HG03097 (cell line): Measurements from ENCODE around the gene TMEM178B.
"Not testable (repeated sequence)": the region's sequence is repeated elsewhere in the genome, so short reads cannot be mapped to it uniquely, and the experiment has no call there.

ENCODE experiments used
- ATAC-seq: cut with Tn5 transposase; IDR thresholded peaks from one replicate; pipeline ENCODE4 v1.9.1; 2021; ENCODE audit not compliant: unreplicated experiment, low FRiP score

TMEM178B gene

GRCh38 chr7:141177120-141177519, 103.3 kb downstream of the TMEM178B start:
- ATAC-seq, result not testable (repeated sequence)

DNA sequence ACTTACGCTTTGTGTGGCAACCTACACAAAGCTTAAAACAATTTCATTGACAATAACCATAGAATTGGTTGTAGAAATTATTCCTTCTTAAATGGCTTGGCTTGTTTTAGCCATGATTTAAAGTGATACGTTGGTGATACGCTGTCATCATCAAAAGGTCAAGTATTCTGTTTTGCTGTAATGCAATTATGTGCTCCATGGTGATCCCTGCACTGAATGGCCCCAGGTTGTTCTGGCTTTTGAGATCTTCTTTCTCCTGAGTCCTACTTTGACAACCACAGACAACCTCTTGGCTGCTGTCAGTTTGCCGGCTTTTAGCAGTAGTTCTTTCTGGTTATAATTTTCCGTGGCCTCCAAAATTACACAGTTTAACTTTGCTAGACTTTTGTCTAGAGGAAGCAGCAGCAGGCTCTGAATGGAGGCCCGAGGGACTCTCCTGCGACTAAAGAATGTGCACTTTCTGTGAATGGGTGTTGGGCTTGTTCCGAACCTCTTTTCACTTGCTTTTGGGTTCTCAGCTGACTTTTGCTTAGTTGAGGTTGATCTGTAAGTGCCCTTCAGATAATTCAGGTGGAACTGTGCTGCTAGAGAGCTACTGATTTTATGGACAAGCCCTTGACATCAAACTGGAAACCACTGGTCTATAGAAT, 104.7 kb downstream of the TMEM178B start:
- no peak for ATAC-seq

DNA sequence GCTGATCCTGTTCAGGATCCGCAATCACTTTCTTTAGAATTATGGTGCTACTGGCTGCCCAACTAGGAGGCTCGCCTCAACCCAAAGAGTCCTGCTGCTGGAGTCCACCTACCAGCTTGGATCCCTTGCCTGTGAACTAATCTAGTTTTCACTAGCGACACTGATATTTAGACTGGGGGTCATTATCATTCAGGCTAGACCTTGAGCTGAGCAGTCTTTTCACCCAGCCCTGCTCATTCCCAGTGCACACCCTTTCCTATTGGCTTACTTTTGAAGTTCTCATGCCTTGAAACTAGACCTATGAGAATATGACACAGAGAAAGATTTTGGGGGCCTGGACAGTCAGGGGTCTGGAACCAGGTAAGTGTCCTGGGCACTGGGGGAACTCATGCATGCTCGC, 107.9 kb downstream of the TMEM178B start:
- ATAC-seq, result no peak

DNA sequence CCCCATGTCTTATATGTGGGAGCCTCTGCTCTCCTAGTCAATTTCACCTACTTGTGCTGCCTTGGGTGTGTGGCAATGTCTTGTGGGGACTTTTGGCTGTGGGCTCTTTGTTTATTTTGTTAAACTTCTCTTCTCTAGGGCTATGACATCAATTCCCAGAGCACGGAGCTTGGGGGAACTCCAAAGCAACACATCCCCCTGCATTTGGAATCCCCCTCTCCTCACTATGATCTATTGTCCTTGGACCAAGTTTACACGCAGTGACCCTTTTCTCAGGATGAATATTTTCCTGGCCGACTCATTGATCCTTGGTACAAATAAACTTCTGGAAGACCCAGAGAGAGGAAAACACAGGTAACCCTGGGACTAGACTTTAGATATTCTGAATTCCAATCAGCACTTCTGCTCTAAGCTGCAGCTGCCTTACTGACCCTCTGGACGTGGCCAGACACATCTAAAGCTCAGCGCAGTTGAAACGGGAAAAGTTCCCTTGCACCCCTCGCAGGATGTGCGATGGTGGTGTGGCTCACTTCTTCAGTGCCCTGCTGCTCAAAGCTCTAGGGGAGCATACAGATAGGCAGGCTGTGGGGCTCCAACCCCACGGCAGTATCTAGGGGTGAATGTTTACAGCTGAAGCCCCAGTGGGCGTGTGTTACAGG, 110.8 kb downstream of the TMEM178B start:
- ATAC-seq, result no peak

DNA sequence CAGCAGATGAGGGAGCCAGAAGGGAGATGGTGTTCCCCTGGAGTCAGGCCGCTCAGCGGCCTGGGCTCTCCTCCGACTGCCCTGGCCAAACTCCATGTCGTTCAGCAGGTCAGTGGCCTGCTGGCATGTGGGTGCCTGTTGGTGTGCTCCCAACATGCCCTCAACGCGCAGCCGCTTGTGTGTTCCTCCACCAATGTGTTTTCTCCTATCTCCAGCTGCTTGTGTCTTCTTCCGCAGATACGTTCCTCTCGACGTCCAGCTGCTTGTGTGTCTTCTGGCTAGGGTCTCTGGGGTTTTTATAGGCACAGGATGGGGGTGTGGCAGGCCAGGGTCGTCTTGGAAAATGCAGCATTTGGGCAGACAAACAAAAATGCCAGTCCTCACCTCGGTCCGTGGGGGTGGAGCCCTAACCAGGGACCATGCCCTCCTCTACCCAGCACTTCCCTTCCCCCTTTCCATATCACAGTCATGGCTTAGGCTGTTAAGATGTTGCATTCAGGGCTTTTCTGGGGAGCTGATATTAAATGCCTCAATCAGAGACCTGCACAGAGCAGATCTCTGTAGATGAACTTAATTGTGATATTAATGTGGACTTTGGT, 111.6 kb downstream of the TMEM178B start:
- no peak for ATAC-seq

GRCh38 chr7:141189231-141189630, 115.4 kb downstream of the TMEM178B start:
- ATAC-seq, result no peak

- no peak for ATAC-seq
Measured at GRCh38 chr7:141190495-141190894, 116.6 kb downstream of the TMEM178B start.

DNA sequence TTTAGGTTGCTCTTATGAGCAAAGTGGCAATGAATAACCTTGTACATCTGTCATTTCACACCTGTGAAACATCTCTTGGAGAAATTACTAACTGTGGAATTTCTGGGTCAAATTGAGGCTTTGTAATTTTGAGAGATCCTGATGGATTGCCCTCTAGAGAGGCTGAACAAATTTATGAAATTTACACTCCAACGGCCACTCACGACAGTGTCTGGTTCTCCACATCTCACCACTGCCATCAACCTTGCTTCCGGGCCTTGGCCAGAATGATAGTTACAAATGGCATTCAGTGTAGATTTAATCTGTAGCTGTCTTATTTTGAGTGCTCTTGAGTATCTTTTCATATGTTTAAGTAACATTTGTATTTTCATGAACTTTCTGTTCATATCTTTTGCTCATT, 117.4 kb downstream of the TMEM178B start:
- no peak for ATAC-seq

DNA sequence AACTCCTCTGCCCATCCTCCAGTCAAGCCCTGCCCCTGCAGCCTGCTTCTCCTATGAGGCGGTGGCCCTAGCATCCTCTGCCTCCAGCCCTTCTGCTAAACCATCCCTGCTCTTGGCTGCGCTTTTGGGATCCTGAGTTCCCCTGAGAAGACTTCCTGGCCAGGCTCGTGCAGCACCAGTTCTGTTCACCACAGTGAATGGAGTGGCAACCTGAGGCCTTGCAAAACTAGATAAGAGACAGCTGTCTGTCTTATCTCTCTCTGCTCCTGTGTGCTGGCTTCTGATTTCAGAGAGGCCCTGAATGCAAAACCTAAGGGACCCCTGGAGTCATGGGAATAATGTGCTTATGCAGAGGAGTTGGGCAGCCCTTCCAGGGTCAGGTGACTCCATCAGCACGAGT, 119.2 kb downstream of the TMEM178B start:
- no peak for ATAC-seq

GRCh38 chr7:141195722-141196121, 121.9 kb downstream of the TMEM178B start:
- ATAC-seq, result not testable (repeated sequence)

- no peak for ATAC-seq
Measured at GRCh38 chr7:141198194-141198958, 124.5 kb downstream of the TMEM178B start.

DNA sequence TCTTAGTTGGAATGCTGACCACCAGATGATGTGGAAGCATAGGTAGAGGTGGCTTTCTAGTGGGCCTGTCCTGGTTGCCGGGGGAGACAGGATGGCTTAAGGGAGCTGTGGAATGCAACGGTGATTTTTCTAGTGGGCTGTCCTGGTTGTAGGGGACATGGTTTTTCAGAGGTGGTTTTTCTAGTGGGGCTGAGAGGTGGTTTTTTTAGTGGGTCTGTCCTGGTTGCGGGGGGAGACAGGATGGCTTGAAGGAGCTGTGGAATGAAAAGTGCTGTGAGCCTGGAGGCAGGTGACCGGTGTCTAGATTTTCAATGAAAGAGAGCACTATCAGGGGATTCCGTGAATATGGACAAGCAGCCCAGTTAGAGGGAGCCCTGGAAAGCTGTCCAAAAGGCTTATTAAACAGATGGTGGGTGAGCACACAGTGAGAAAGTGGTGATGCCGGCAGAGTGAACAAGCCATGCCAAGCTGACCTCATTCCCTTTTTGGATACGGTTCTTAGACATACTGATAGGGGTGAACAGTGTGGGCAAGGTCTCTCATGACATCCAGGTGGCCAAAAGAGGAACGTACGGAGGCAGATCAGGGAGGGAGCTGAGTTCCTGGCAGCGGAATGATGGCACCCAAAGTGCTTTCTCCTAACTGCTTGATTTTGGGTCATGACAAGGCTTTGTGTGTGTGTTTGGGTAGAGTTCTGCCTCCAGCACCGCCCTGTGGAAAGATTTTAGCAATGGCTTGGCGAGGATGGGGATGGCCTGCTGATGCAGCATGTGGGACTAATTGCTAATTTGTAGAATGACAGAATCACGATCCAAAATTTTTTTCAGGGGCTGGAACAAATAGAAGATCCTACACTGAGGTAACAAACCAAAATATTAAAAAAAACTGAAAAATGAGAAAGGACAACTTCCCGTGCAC, 126.6 kb downstream of the TMEM178B start:
- no peak for ATAC-seq

DNA sequence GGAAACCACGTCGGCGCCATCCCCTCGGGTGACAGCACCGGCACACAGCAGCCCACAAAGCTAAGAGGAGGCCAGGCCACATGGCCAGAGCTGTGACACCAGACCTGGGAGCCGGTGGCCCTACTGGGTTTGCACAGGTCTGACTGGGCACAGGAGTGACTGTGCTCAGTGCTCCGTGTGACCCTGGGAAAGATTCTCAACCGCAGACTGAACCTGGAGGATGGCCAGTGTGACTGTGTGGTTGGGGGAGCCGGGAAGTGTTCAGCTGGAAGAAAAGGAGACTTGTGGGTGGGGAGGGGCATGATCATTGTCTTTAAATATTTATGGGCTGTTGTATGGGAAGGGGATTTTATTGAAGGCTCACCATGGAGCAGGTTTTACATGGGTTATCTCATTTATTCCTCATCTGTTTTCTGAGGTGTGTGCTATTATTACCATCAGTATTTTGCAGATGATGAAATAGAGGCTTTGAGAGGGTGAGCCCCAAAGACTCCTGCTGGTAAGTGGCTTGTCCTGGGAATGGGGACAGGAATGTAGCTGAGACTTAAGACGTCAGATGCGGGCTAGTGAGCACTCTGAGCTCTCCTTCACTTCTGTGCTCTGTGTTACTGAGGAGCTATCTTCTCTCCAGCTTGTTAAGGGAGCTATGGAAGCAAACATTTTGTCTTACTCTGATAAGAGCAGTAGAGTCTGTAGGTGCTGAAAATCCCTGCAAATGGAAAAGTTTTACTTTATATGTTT, 127.5 kb downstream of the TMEM178B start:
- no peak for ATAC-seq

- ATAC-seq, result no peak
Measured at GRCh38 chr7:141202535-141202934, 128.7 kb downstream of the TMEM178B start.

- ATAC-seq, result no peak
Measured at GRCh38 chr7:141203177-141203576, 129.3 kb downstream of the TMEM178B start.

- no peak for ATAC-seq
Measured at GRCh38 chr7:141203586-141203985, 129.7 kb downstream of the TMEM178B start.

- ATAC-seq, result no peak
Measured at GRCh38 chr7:141207661-141208060, 133.8 kb downstream of the TMEM178B start.

DNA sequence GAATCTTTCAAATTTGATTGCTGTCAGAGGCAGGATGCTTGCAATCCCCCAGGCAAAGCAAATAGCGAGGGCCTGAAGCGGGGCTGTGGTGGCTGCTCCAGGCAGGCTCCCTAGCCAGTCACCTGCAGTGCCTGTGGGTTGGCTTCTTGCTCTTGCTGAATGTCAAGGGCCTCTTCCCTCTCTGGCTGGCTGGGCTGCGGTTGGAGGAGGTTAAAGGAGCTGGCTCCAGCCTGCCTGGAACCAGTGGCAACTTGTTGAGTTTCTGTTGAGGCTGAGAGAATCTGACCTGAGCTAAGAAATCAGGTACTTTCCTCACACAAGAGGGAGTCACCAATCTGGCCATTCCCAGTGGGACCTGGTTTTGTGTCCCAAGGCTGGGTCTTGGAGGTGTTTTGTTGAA, 134.7 kb downstream of the TMEM178B start:
- ATAC-seq, result no peak

DNA sequence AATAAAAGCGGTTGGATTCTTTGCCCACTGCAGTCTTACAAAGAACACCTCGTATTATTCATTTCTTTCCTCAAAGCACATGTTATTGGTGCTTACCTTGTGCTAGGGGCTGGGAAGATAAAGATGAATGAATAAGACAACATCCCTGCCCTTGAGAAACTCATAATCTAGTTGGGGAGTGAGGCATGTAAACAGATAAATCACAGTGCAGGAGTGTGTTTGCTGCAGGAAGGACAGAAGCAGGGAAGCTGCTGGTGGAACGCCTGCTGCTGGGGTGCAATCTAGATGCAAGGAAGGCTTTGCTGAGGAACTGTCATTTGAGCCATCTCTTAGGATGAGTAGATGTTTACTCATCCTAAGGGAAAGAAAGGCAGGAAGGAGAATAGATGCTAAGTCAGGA, 135.6 kb downstream of the TMEM178B start:
- ATAC-seq, result no peak

GRCh38 chr7:141210862-141211261, 137.0 kb downstream of the TMEM178B start:
- ATAC-seq, result no peak
